ENCODE results near the gene TUFT1. TPM values are rescaled to one million over a fixed set of nuclear protein-coding genes. Genes with fewer than 3 reads are reported as not detected.

The TUFT1 gene, protein sequence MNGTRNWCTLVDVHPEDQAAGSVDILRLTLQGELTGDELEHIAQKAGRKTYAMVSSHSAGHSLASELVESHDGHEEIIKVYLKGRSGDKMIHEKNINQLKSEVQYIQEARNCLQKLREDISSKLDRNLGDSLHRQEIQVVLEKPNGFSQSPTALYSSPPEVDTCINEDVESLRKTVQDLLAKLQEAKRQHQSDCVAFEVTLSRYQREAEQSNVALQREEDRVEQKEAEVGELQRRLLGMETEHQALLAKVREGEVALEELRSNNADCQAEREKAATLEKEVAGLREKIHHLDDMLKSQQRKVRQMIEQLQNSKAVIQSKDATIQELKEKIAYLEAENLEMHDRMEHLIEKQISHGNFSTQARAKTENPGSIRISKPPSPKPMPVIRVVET
- 3.9 and 4.9 TPM in 2 replicates for total RNA-seq

GRCh38 chr1:151540021-151540981, at the start of gene TUFT1:
TUFT1 (plus strand) TSS chr1:151540309; CDS start chr1:151540367, 58 bp downstream.

DNA sequence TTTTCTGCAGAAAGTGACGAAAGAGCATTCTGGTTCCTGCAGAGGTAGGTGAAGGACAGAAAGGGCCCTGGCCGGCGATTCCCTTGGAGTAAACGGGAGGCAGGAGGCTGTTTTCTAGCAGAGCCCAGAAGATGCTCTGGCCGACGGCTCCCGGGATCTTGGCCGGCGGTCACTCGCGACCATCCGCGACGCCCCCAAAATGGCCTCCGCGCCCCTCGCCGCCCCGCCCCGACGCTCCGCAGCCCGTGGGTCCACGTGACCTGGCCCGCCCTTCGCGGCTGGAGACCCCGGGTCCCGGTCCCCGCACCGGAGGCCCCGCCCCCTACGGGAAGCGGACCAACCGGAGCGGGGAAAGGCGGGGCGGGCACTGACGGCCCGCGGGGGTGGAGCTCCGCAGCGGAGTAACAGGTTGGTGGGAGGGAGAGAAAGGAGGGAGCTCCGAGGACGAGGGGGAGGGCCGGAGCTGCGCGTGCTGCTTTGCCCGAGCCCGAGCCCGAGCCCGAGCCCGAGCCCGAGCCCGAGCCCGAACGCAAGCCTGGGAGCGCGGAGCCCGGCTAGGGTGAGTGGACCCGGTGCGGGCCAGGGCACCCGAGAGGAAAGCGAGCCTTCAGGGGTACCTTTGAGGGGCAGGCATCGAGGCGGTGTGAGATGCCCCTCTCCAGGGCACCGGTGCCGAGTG, 29.0 kb upstream of the TUFT1 start, which contains the start of gene CGN:
Gene CGN (plus strand): TSS at position 431 of the 679 bp plus-strand sequence. CDS start 7,133 bp downstream, outside the sequence.

DNA sequence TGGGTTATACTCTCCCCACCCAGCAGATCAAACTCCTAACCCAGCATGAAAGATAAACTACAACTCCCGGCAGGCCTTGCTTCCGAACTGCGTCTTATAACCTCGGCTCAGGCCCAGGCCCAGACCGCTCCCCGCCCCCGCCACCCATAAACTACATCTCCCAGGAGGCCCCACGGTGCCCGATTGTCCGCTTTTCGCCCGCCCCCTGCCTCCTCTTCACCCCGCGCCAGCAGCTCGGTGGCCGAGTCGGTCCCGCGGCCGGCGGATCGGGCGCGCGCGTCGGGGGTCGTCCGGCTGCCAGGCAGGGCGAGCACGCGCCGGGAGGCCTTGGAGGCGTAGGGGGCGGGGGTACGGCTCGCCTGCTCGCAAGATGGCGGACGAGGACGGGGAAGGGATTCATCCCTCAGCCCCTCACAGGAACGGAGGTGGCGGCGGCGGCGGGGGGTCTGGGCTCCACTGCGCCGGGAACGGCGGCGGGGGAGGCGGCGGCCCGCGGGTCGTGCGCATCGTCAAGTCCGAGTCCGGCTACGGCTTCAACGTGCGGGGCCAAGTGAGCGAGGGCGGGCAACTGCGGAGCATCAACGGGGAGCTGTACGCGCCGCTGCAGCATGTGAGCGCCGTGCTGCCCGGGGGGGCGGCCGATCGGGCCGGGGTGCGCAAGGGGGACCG, 71.9 kb downstream of the TUFT1 start, which contains the start of gene SNX27:
Gene SNX27 (plus strand): TSS at position 219 of the 669 bp plus-strand sequence. CDS start 152 bp downstream, at position 371.

Other genes with a start within 250 kb of the TUFT1 start
- gene PI4KB, start 212.9 kb upstream of the TUFT1 start, total RNA-seq, result 58.5 and 70.2 TPM in 2 replicates
- gene RFX5, start 193.1 kb upstream of the TUFT1 start, total RNA-seq, result 35.1 and 41.6 TPM in 2 replicates
- gene SELENBP1, start 167.6 kb upstream of the TUFT1 start, total RNA-seq, result 1.9 and 3.4 TPM in 2 replicates
- gene PSMB4, start 140.7 kb upstream of the TUFT1 start, total RNA-seq, result 409 and 419 TPM in 2 replicates
- 12.8 and 13.7 TPM in 2 replicates for gene POGZ, start 80.8 kb upstream of the TUFT1 start, total RNA-seq
- gene CGN, start 28.9 kb upstream of the TUFT1 start, total RNA-seq, result 0.13 and 1.5 TPM in 2 replicates
- 11.6 and 11.8 TPM in 2 replicates for gene SNX27, start 71.7 kb downstream of the TUFT1 start, total RNA-seq
- not detected in 2 replicates for gene CELF3, start 176.5 kb downstream of the TUFT1 start, total RNA-seq
- gene RIIAD1, start 181.2 kb downstream of the TUFT1 start, total RNA-seq, result not detected in 2 replicates
- 101 and 132 TPM in 2 replicates for gene MRPL9, start 223.2 kb downstream of the TUFT1 start, total RNA-seq

Data from mammary microvascular endothelial cell (primary cell).